ENCODE results near the gene APAF1.

Gene APAF1

DNA sequence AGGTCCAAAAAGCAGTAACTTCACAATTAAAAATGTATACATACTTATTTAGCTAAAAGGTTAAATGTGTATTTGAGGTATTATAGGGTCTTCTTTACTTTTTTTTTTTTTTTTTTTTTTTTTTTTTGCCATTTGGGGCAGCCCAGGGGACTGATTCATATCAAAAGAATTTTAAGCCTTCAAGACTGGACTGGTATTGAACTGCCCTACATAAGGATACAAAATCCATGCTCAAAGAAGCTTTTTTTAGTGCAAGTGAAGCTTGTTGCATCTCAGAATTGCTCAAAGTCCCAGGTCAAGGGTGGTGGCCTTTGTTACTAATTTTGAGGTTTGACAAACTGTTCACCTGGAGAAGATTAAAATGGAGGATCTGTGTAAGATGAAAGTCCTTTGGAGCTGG, 124.0 kb downstream of the APAF1 start:
- DNase-seq: no peak

DNA sequence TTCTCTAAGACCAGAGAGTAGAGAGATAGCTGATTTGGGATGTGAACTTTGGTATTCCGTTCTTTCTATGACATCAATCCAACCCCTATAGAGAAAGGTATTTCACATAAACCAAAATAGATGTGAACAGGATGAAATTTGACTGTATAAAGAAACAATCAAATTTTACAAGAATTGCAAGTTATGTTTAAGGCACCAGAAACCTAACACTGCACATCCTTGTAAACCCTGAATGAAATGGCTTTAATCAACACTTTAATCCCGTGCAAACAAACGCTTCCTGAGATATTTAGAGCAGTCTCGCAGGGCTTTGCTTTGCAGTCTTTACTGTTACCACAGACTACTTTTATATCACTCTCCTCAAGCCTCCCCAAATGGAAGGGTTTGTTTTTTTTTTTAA, 125.1 kb downstream of the APAF1 start:
- DNase-seq: no peak

DNA sequence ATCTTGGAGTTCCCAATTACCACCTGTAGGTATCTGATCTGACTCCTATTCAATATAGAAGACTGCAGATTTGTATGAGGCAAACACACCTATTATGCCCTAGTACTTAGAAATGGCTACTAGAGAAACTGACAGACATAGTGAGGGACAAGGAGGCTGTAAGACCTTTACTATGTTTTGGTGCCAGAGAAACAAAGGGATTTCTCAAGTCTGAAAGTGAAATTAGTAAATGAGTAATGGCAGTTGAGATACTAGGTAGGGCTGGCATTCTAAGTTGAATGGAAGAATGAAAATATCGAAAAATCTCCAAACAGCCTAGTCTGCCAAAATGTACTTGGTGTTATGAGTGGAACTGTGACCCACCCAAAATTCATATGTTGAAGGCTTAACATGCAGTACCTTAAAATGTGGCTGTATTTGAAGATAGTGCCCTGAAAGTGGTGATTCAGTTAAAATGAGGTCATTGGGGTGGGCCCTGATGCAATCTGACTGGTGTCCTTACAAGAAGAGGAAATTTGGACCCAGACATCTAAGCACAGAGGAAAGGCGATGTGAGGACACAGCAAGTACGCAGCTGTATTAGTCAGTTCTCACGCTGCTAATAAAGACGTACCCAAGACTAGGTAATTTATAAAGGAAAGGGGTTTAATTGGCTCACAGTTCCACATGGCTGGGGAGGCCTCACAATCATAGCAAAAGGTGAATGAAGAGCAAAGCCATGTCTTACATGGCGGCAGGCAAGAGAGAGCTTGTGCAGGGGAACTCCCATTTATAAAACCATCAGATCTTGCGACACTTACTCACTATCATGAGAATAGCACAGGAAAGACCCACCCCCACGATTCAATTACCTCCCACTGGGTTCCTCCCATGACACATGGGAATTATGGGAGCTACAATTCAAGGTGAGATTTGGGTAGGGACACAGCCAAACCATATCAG, 127.0 kb downstream of the APAF1 start:
- no peak for DNase-seq

DNA sequence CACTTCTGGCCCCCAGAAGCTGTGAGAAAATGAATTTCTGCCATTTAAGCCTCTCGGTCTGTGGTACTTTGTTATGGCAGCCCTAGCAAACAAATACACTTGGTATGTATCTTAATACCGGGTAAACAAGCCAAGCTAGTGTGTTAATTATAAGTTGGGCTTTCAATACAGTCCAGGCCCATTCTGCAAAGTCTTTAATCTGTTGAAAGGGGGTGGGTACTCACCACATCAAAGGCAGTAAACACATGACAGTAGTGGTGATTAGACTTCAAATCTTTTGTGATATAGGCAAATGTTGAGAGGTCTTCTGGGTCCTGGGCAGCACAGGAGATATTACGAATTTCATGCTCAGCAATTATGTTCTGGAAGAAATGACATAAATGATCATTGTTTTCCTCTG, 127.7 kb downstream of the APAF1 start:
- no peak for DNase-seq

DNA sequence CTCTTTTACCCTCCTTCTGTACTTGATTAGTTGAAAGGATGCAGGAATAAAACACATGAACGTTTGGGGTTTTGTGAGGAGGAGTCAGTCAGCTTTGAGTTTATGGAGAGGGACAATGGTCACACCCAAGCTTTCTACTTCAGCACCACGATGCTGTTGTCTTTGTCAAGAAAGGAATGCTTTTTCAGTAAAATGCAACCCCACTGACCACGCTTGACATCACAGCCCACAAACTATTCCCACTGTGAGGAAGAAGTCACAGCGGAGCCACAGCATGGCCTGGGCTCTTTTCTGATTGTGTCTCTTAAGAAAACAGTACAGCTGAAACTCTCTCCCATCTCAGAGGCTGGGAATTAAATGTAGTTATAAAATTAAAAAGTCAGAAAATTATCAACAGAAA, 135.2 kb downstream of the APAF1 start:
- no peak for DNase-seq

DNA sequence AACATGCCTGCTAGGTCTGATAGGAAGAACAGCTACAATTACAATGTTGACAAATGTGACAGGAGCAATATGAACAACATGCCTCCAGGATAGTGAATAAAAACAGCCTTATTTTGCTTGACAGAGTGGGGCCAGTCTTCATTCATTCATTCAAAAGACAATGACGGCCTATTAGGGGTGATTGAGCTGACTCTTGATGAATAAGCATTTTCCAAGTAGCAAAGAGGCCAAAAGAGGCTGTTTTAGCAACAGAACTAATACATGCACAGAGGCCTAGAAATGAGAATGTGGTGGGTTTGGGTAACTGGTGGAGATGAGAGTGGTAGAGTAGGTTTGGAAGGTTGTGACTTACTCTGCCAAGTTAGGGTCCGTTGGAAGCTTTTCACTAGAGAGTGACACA, 138.3 kb downstream of the APAF1 start:
- no peak for DNase-seq
